SIG-M5 treated with dmso at 0.1 percent for 504 hours (cell line): ENCODE data around the gene TMEM30B.
"Not testable (repeated sequence)": the region's sequence is repeated elsewhere in the genome, so short reads cannot be mapped to it uniquely, and the experiment has no call there.

Source experiments
- DNase-seq: peaks from one replicate; lab custom pipeline; 2025; ENCODE audit not compliant: unreplicated experiment; lab: John Stamatoyannopoulos, UW

The TMEM30B gene

GRCh38 chr14:61281186-61281947, at the start of gene TMEM30B:
TSS of gene TMEM30B (minus strand) at chr14:61281338. CDS start at chr14:61281147, 191 bp downstream.
- peak; percentile 63 for DNase-seq

GRCh38 chr14:61330511-61330910, 49.4 kb upstream of the TMEM30B start:
- DNase-seq = no peak

- peak; percentile 63 for DNase-seq
These were observed 48.4 kb upstream of the TMEM30B start for GRCh38 chr14:61329478-61330051.

- no peak for DNase-seq
These were observed 47.6 kb upstream of the TMEM30B start for GRCh38 chr14:61328626-61329262.

- no peak for DNase-seq
These were observed 45.7 kb upstream of the TMEM30B start for GRCh38 chr14:61326847-61327246.

- DNase-seq = no peak
These were observed 45.0 kb upstream of the TMEM30B start for GRCh38 chr14:61326146-61326545.

- no peak for DNase-seq
These were observed 44.0 kb upstream of the TMEM30B start for GRCh38 chr14:61325166-61325565.

- no peak for DNase-seq
These were observed 42.8 kb upstream of the TMEM30B start for GRCh38 chr14:61323970-61324369.

GRCh38 chr14:61322799-61323290, 41.7 kb upstream of the TMEM30B start:
- no peak for DNase-seq

- no peak for DNase-seq
These were observed 41.1 kb upstream of the TMEM30B start for GRCh38 chr14:61322011-61322798.

GRCh38 chr14:61321385-61322010, 40.4 kb upstream of the TMEM30B start, which contains the start of gene PRKCH:
TSS of gene PRKCH (plus strand) at chr14:61321579. CDS start at chr14:61322102, 523 bp downstream.
- peak; percentile 55 for DNase-seq

- DNase-seq = peak; percentile 24
These were observed 39.8 kb upstream of the TMEM30B start for GRCh38 chr14:61320806-61321384.

GRCh38 chr14:61320170-61320569, 39.0 kb upstream of the TMEM30B start:
- not testable (repeated sequence) for DNase-seq

GRCh38 chr14:61319706-61320105, 38.6 kb upstream of the TMEM30B start:
- no peak for DNase-seq

GRCh38 chr14:61319086-61319485, 37.9 kb upstream of the TMEM30B start:
- no peak for DNase-seq

- no peak for DNase-seq
These were observed 34.2 kb upstream of the TMEM30B start for GRCh38 chr14:61315313-61315712.

- DNase-seq = not testable (repeated sequence)
These were observed 27.6 kb upstream of the TMEM30B start for GRCh38 chr14:61308701-61309100.

- no peak for DNase-seq
These were observed 27.1 kb upstream of the TMEM30B start for GRCh38 chr14:61308198-61308597.

- no peak for DNase-seq
These were observed 23.6 kb upstream of the TMEM30B start for GRCh38 chr14:61304688-61305087.

- DNase-seq = no peak
These were observed 19.6 kb upstream of the TMEM30B start for GRCh38 chr14:61300754-61301153.
